ENCODE results near the gene PODXL2.

The PODXL2 gene

DNA sequence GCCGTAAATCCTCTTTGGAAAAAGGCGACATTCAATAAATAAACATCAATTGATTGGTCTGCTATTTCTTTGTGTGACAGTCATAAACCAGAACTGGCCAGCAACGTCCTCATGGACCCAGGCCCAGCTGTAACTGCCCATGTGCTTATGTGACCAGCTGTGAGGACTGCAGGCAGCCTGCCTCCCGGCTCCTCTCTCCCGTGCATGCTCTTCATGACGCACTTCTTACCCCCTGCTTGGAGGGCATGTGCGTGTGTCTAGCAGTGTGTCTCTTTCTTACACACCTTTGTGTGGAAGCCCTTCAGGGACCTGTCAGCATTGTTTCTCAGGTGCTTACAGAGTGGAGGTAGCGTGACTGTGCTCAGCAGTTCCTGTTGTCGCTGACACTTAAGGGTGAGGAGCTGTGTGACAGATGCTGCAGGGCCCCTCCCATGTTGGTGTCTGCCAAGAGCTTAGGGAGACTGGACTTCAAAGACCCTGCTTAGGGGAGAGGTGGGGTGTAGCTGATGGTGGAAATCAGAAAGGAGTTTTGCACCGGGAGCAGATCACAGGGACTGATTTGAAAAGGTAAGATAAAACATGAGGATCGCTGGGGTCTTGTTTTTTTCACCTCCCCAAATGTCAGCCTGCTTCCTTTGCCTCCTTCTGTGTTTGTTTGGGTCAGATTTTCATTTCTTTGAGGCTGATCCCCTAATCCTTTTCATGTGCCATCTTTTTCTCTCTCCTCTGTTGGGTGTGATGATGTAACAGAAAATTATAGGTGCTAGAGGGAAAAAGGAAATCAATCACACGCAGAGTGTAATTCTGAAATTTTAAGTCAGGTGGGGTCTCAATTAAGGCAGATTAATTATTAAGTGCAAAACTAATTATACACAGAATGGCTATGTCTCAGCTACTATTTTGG is 2.1 kb downstream of the PODXL2 start:
- TF ChIP-seq MAX (IDR thresholded peaks at IDR 0.05; ENCODE audit: low read depth, low read length), result no peak
- TF ChIP-seq, protein P1, sequence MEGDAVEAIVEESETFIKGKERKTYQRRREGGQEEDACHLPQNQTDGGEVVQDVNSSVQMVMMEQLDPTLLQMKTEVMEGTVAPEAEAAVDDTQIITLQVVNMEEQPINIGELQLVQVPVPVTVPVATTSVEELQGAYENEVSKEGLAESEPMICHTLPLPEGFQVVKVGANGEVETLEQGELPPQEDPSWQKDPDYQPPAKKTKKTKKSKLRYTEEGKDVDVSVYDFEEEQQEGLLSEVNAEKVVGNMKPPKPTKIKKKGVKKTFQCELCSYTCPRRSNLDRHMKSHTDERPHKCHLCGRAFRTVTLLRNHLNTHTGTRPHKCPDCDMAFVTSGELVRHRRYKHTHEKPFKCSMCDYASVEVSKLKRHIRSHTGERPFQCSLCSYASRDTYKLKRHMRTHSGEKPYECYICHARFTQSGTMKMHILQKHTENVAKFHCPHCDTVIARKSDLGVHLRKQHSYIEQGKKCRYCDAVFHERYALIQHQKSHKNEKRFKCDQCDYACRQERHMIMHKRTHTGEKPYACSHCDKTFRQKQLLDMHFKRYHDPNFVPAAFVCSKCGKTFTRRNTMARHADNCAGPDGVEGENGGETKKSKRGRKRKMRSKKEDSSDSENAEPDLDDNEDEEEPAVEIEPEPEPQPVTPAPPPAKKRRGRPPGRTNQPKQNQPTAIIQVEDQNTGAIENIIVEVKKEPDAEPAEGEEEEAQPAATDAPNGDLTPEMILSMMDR (IDR thresholded peaks at IDR 0.05; ENCODE audit: low read depth, low read length), result no peak
- no peak for TF ChIP-seq MYC (IDR thresholded peaks at IDR 0.05; ENCODE audit: low read depth, low read length)
- TF ChIP-seq POLR2A (IDR thresholded peaks at IDR 0.05; ENCODE audit: extremely low read depth, insufficient read length), result no peak
- no peak overlapping the region for H3K4me3 ChIP-seq (ENCODE audit: low read depth, low read length)
- DNase-seq (ENCODE audit: low read depth), result no peak

DNA sequence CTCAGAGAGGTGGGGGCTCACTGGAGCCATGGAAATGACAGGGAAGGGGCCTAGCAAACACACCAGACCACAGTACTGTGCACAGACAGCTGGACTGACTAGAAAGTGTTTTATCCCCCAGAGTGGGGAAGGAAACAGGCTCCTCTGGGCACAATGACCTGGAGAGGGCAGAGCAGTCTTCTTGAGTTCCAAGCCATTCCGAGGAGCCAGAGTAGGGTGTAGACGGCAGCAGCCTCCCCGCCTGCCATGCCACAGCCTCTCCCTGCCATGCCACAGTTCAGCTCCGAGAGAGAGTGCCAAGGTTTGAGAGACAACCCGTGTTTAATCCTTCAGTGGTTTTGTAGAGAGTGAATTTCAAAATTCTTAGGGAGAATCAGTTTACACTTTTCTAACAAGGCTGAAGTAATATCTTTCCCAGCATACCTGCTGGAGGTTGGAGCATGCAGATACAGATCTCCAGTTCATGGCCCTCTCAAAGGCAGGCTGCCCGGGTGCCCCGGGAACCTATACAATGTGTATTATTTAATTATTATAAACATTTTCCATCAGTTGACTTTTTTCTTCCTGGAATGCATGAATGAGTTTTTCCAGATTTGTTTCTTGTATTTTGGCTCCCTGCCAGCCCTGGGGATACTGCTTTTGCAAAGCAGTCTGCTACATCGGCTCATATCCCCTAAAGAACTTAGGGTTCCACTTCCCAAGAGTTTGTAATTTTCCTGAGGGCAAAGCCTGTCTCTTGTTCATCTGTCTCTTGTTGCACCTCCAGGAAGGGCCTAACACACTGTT is 3.2 kb downstream of the PODXL2 start:
- no peak for DNase-seq (ENCODE audit: low read depth)
- TF ChIP-seq MAX (IDR thresholded peaks at IDR 0.05; ENCODE audit: low read depth, low read length) (no peak), POLR2A (IDR thresholded peaks at IDR 0.05; ENCODE audit: extremely low read depth, insufficient read length) (no peak), MYC (IDR thresholded peaks at IDR 0.05; ENCODE audit: low read depth, low read length) (no peak)
- TF ChIP-seq, protein P1 (IDR thresholded peaks at IDR 0.05; ENCODE audit: low read depth, low read length), result no peak
- no peak overlapping the region for H3K4me3 ChIP-seq (ENCODE audit: low read depth, low read length)

- DNase-seq (ENCODE audit: low read depth), result no peak
- TF ChIP-seq MAX (IDR thresholded peaks at IDR 0.05; ENCODE audit: low read depth, low read length) (no peak), MYC (IDR thresholded peaks at IDR 0.05; ENCODE audit: low read depth, low read length) (no peak), POLR2A (IDR thresholded peaks at IDR 0.05; ENCODE audit: extremely low read depth, insufficient read length) (no peak)
- TF ChIP-seq, protein P1 (IDR thresholded peaks at IDR 0.05; ENCODE audit: low read depth, low read length), result no peak
Observed at GRCh38 chr3:127634653-127635052, 5.7 kb downstream of the PODXL2 start.

GRCh38 chr3:127637546-127637945 is 8.6 kb downstream of the PODXL2 start:
- peak; percentile 65 for DNase-seq (ENCODE audit: low read depth)
- H3K4me3 ChIP-seq (ENCODE audit: low read depth, low read length), result no peak overlapping the region
- TF ChIP-seq, protein P1 (IDR thresholded peaks at IDR 0.05; ENCODE audit: low read depth, low read length), result no peak
- TF ChIP-seq MYC (IDR thresholded peaks at IDR 0.05; ENCODE audit: low read depth, low read length) (no peak), MAX (IDR thresholded peaks at IDR 0.05; ENCODE audit: low read depth, low read length) (no peak), POLR2A (IDR thresholded peaks at IDR 0.05; ENCODE audit: extremely low read depth, insufficient read length) (no peak)

More at GRCh38 chr3:127634653-127635052, 5.7 kb downstream of the PODXL2 start:
- no peak overlapping the region for H3K4me3 ChIP-seq (ENCODE audit: low read depth, low read length)

GRCh38 chr3:127637971-127638370 is 9.0 kb downstream of the PODXL2 start:
- H3K4me3 ChIP-seq (ENCODE audit: low read depth, low read length), result no peak overlapping the region
- DNase-seq (ENCODE audit: low read depth), result peak; percentile 44
- TF ChIP-seq POLR2A (IDR thresholded peaks at IDR 0.05; ENCODE audit: extremely low read depth, insufficient read length) (no peak), MAX (IDR thresholded peaks at IDR 0.05; ENCODE audit: low read depth, low read length) (no peak), MYC (IDR thresholded peaks at IDR 0.05; ENCODE audit: low read depth, low read length) (no peak)
